ENCODE measurements around the gene MORN4. TPM values are rescaled to one million over a fixed set of nuclear protein-coding genes. Genes with fewer than 3 reads are reported as not detected.
"Not testable (repeated sequence)": the region's sequence is repeated elsewhere in the genome, so short reads cannot be mapped to it uniquely, and the experiment has no call there.

Gene MORN4
- total RNA-seq, 1 donor from 2014 or later: 2.9 TPM

DNA sequence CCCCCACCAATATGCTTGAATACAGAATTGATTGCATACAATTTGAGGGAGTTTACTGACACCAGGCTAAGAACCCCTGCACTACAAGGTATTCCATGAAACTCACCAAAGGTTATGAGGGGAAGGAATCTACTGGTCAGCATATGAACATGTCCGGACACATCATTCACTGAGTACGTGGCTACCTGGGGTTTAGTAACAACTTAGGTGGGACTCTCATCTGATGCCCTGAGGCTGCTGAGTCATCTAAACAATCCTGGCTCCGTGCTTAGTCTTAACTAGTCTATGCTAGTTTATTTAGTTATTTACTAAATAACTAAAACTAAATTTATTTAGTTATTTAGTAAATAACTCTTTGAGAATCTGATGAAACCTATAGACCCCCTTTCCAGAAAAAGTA, 18.5 kb upstream of the MORN4 start:
- no peak for DNase-seq (ENCODE audit: low spot score)
- H3K27me3 Mint-ChIP-seq (ENCODE audit: low read depth): no peaks in the 10 kb centered on the region
- H3K4me3 Mint-ChIP-seq (ENCODE audit: low read depth): no peak overlapping the region
- H3K9me3 Mint-ChIP-seq: no peaks in the 10 kb centered on the region
- H3K4me1 Mint-ChIP-seq (ENCODE audit: low read depth): peaks cover 19% of the 10 kb centered on the region
- no peak overlapping the region for H3K27ac Mint-ChIP-seq
- peaks cover 47% of the 10 kb centered on the region for H3K36me3 Mint-ChIP-seq (ENCODE audit: low read depth)
- intact Hi-C loops (cut with micrococcal nuclease): no loop called here

DNA sequence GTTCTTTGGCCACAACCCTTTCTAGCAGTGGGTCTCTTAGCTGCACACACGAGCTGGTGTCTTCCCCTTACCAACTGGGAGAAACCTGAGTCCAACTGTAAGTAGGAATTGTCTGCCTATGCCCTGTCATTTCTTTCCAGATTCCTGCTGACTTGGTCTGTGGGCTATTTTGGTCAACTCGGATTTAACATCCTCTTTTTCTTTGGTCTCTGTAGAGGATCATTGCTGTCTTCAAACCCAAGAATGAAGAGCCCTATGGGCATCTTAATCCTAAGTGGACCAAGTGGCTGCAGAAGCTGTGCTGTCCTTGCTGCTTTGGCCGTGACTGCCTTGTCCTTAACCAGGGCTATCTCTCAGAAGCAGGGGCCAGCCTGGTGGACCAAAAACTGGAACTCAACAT, 17.4 kb upstream of the MORN4 start:
- DNase-seq (ENCODE audit: low spot score): no peak
- no peaks in the 10 kb centered on the region for H3K27me3 Mint-ChIP-seq (ENCODE audit: low read depth)
- intact Hi-C loops (cut with micrococcal nuclease): no loop called here
- H3K36me3 Mint-ChIP-seq (ENCODE audit: low read depth): peaks cover 39% of the 10 kb centered on the region
- H3K4me1 Mint-ChIP-seq (ENCODE audit: low read depth): peaks cover 21% of the 10 kb centered on the region
- no peak overlapping the region for H3K4me3 Mint-ChIP-seq (ENCODE audit: low read depth)
- no peaks in the 10 kb centered on the region for H3K9me3 Mint-ChIP-seq
- H3K27ac Mint-ChIP-seq: no peak overlapping the region

DNA sequence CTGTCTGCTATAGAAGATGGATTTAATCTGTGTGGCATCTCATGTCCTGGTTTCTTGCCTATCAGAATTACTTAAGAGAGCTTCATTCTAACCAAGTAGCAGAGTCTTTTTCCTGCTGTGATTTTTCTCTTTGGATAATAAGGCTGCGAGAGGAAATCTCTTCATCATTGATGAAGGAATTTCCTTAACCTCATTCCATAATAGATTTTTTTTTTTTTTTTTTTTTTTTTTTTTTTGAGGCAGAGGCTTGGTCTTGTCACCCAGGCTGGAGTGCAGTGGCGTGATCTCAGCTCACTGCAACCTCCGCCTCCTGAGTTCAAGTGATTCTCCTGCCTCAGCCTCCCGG, 16.1 kb upstream of the MORN4 start:
- Mint-ChIP-seq H3K36me3 (ENCODE audit: low read depth) (peaks cover 49% of the 10 kb centered on the region), H3K4me1 (ENCODE audit: low read depth) (peaks cover 22% of the 10 kb centered on the region), H3K27ac (peak overlapping the region; percentile 79)
- intact Hi-C loops (cut with micrococcal nuclease): loop anchor here (1.0 to 10.0 kb wide), 2 partner anchors 9 to 225 kb away; partner anchors contain the start of genes PGAM1 and PI4K2A
- not testable (repeated sequence) for H3K4me3 Mint-ChIP-seq (ENCODE audit: low read depth); H3K9me3 Mint-ChIP-seq; DNase-seq (ENCODE audit: low spot score); H3K27me3 Mint-ChIP-seq (ENCODE audit: low read depth)

DNA sequence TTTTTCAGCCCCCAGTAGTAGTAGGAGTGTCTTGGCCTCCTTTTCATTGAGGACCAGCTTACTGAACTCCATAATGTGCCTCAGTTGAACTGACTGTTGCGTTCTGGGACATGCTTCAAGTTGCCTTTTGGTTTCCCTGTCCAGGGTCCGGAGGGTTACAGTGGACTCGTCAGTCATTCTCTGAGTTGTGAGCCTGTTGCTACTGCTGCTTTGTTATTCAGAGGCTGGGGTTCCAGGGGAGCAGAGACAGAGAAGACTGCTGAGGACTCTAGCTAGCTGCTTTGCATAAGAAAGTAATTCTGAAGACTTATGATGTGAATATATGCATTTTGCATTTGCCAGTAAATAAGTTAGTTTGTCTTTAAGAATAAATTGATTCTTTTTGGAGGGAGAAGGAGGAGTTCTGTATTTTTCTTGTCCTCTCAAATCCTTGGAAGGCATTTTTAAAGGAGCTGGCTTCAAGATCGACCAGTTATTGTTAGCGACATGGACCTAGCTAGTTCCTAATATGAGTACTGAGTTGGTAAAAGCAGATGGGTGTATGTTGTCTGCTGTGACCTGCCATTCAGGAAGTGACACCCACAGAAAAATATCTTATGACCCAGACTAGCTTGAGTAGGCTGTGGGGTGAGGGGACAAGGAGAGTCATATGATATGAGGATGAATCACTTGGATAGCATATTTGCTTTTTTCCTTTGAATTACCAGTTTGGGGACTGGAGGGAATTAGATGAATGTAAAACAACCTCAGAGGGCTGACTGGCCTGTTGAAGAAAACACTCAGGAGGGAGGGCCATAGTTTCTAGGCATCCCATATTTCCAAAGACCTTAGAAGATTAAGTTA, 15.5 kb upstream of the MORN4 start:
- no peak for DNase-seq (ENCODE audit: low spot score)
- intact Hi-C loops (cut with micrococcal nuclease): loop anchor here (1.0 to 10.0 kb wide), 2 partner anchors 8 to 224 kb away; partner anchors contain the start of genes PGAM1 and PI4K2A
- no peaks in the 10 kb centered on the region for H3K9me3 Mint-ChIP-seq
- H3K27me3 Mint-ChIP-seq (ENCODE audit: low read depth): no peaks in the 10 kb centered on the region
- H3K36me3 Mint-ChIP-seq (ENCODE audit: low read depth): peaks cover 48% of the 10 kb centered on the region
- H3K27ac Mint-ChIP-seq: peak overlapping the region; percentile 79
- H3K4me1 Mint-ChIP-seq (ENCODE audit: low read depth): peaks cover 22% of the 10 kb centered on the region
- peak overlapping the region; percentile 9 for H3K4me3 Mint-ChIP-seq (ENCODE audit: low read depth)

DNA sequence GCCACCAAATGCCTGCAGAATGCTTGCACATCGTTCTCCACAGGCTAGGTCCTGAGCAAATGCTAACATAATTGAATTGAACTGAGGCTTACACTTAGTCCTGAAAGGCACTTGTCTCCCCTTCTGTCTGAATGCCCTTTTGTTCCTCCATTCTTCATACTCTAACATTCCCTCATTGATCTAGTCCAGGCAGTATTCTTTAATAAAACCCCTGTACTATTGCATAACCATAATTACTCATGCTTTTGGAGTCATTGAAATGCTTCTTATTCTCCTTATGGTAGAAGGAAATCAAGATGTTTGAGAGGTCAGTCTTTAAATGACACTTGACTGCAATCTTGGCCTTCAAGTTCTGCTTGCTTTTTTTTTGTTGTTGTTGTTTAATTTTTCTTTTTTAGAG, 14.3 kb upstream of the MORN4 start:
- intact Hi-C loops (cut with micrococcal nuclease): loop anchor here (10.0 kb wide), 1 partner anchor 223 kb away; the partner anchor contains the start of gene PGAM1
- H3K4me1 Mint-ChIP-seq (ENCODE audit: low read depth): peaks cover 28% of the 10 kb centered on the region
- H3K27ac Mint-ChIP-seq: no peak overlapping the region
- no peaks in the 10 kb centered on the region for H3K9me3 Mint-ChIP-seq
- no peak overlapping the region for H3K4me3 Mint-ChIP-seq (ENCODE audit: low read depth)
- peaks cover 48% of the 10 kb centered on the region for H3K36me3 Mint-ChIP-seq (ENCODE audit: low read depth)
- H3K27me3 Mint-ChIP-seq (ENCODE audit: low read depth): no peaks in the 10 kb centered on the region
- DNase-seq (ENCODE audit: low spot score): no peak

DNA sequence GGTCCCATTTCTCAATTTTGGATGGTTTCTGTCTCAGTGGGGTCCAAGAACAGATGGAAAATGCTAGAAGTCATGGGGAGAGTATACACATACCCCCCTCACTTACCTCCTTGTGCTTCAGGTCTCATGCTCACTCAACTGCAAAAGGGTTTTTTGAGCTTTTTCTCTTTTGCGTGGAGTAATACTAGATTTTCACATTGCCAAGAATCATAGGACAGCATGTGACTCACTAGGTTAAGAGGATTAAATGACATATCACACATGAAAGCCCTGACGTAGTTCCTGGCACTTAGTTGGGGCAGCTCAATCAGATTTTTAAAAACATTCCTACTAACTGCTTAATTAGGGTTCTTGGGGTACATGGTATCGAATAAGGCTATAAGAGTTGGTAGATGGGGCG, 11.6 kb upstream of the MORN4 start:
- no peak for DNase-seq (ENCODE audit: low spot score)
- Mint-ChIP-seq H3K9me3 (no peaks in the 10 kb centered on the region), H3K4me1 (ENCODE audit: low read depth) (peaks cover 38% of the 10 kb centered on the region), H3K27ac (no peak overlapping the region), H3K36me3 (ENCODE audit: low read depth) (peaks cover 36% of the 10 kb centered on the region), H3K4me3 (ENCODE audit: low read depth) (no peak overlapping the region), H3K27me3 (ENCODE audit: low read depth) (no peaks in the 10 kb centered on the region)
- intact Hi-C loops (cut with micrococcal nuclease): loop anchor here (5.0 to 10.0 kb wide), 2 partner anchors 42 to 220 kb away; partner anchors contain the start of genes AVPI1 and PGAM1

DNA sequence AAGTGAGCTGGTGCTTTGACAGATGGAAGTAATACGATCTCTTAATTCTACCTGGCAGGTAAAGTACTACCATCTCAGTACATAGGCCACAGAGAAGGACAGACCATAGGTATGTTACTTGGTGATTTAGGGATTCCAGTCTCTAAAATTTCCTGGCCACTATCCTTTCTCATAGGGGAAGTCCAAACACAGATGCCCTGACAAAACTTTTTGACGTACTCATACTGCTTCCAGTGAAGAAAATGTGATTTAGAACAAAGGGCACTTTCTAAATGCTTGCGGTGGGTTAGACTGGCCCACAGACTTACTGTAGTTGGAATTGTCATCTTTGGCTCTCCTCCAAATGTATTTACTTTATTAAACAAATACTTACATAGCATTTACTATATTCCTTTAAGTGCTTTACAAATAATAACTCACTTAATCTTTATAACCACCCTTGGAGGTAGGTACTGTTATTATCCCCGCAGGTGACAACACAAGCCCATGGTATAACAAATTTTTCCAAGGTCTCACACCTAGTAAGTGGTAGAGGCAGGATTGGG, 10.2 kb upstream of the MORN4 start:
- intact Hi-C loops (cut with micrococcal nuclease): loop anchor here (5.0 to 10.0 kb wide), 2 partner anchors 44 to 219 kb away; partner anchors contain the start of genes AVPI1 and PGAM1
- Mint-ChIP-seq H3K27ac (no peak overlapping the region), H3K4me3 (ENCODE audit: low read depth) (peak overlapping the region; percentile 67), H3K9me3 (no peaks in the 10 kb centered on the region), H3K27me3 (ENCODE audit: low read depth) (no peaks in the 10 kb centered on the region), H3K36me3 (ENCODE audit: low read depth) (peaks cover 31% of the 10 kb centered on the region), H3K4me1 (ENCODE audit: low read depth) (peaks cover 31% of the 10 kb centered on the region)
- DNase-seq (ENCODE audit: low spot score): no peak

DNA sequence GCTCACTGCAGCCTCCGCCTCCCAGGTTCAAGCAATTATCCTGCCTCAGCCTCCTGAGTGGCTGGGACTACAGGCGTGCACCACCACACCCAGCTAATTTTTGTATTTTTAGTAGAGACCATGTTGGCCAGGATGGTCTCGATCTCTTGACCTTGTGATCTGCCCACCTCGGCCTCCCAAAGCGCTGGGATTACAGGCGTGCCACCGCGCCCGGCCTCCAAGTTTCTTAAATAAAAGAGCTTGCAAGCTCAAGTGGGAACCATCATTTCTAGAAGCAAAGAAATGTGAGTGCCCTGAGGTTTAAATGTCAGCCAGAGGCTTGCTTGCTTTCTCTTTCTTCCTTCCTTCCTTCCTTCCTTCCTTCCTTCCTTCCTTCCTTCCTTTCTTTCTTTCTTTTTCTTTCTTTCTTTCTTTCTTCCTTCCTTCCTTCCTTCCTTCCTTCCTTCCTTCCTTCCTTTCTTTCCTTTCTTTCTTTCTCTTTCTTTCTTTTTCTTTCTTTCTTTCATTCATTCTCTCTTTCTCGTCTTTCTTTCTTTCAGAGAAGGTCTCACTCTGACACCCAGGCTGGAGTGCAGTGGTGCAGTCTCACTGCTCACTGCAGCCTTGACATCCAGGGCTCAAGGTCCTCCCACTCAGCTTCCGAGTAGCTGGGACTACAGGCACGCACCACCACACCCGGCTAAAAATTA, 9.3 kb upstream of the MORN4 start:
- H3K4me1 Mint-ChIP-seq (ENCODE audit: low read depth): peaks cover 26% of the 10 kb centered on the region
- peaks cover 30% of the 10 kb centered on the region for H3K36me3 Mint-ChIP-seq (ENCODE audit: low read depth)
- intact Hi-C loops (cut with micrococcal nuclease): loop anchor here (5.0 to 10.0 kb wide), 2 partner anchors 45 to 218 kb away; partner anchors contain the start of genes AVPI1 and PGAM1
- peak overlapping the region; percentile 92 for H3K4me3 Mint-ChIP-seq (ENCODE audit: low read depth)
- H3K27me3 Mint-ChIP-seq (ENCODE audit: low read depth); DNase-seq (ENCODE audit: low spot score); H3K9me3 Mint-ChIP-seq; H3K27ac Mint-ChIP-seq: not testable (repeated sequence)

DNA sequence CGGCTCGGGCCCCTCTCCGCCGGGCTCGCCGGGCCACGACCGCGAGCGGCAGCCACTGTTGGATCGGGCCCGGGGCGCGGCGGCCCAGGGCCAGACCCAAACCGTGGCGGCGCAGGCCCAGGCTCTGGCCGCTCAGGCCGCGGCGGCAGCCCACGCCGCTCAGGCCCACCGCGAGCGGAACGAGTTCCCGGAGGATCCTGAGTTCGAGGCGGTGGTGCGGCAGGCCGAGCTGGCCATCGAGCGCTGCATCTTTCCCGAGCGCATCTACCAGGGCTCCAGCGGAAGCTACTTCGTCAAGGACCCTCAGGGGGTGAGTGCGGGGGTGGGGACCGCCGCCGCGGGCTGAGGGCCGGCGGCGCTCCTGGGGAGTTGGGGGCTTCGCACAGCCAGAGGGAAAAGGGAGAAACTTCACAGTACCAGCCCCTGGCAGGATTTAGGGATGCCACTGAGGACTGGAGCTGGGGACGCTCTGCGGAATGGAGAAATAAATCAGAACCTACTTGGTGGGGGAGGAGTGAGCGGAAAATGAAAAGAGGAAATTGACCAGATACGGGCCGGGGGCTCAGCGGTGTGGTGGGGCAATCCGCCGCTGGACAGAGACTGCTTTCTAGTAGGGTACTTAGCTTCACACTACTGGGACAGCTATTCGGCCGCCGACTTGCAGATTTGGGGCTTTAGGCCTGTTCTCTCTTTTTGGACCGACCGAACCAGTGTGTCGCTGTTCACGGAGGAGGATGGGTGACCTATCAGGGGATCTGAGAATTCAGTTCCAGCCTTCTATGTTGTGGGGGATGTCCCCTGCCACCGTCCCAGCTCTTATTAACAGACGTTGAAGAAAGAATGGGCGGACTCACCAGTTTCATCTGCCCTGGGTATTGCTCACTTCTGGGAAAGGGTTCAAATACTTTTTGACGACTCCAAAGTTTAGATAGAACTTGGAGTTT, 7.8 kb upstream of the MORN4 start:
- intact Hi-C loops (cut with micrococcal nuclease): loop anchor here (1.0 to 10.0 kb wide), 4 partner anchors 8 to 216 kb away; partner anchors contain the start of genes AVPI1, MMS19, PGAM1 and UBTD1
- peak overlapping the region; percentile 92 for H3K4me3 Mint-ChIP-seq (ENCODE audit: low read depth)
- H3K4me1 Mint-ChIP-seq (ENCODE audit: low read depth): peaks cover 22% of the 10 kb centered on the region
- H3K36me3 Mint-ChIP-seq (ENCODE audit: low read depth): peaks cover 26% of the 10 kb centered on the region
- no peaks in the 10 kb centered on the region for H3K9me3 Mint-ChIP-seq
- H3K27ac Mint-ChIP-seq: peak overlapping the region; percentile 82
- DNase-seq (ENCODE audit: low spot score): no peak
- no peaks in the 10 kb centered on the region for H3K27me3 Mint-ChIP-seq (ENCODE audit: low read depth)

DNA sequence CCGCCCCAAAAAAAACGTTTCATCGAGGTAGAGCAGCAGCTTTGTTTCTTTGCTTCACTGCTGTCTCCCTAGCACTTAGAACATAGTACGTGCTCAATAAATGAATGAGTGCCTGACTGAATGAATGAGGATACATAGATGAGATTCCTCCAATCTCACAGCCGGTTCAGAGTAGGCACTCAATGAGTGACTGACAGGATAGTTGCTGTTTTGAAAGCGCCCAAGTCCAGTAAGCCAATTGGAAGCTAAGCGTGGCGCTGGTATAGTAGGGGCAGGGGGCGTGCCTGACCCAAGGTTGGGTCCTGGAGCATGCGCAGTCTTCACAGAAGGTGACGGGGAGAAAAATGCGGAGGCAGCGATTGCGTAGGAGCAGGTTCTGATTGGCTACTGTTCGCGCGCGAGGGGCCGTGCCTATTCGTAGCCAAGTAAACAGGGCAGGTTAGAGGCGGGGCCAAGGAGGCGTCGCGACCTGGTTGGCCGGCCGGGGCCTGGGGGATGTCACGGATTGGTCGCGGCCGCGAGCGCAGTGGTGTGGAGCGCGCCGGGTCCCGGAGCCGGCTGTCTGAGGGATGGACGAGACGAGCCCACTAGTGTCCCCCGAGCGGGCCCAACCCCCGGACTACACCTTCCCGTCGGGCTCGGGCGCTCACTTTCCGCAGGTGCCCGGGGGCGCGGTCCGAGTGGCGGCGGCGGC, 7.0 kb upstream of the MORN4 start, which contains the start of gene PI4K2A:
PI4K2A (plus strand) TSS at position 498 of the 694 bp plus-strand sequence; CDS start at position 570, 72 bp downstream.
- peaks cover 23% of the 10 kb centered on the region for H3K36me3 Mint-ChIP-seq (ENCODE audit: low read depth)
- peak within 1 kb of the TSS; percentile 92 for H3K4me3 Mint-ChIP-seq (ENCODE audit: low read depth)
- no peaks in the 10 kb centered on the region for H3K9me3 Mint-ChIP-seq
- peak within 1 kb of the TSS; percentile 84 for H3K27ac Mint-ChIP-seq
- intact Hi-C loops (cut with micrococcal nuclease): loop anchor here (1.0 to 10.0 kb wide), 4 partner anchors 9 to 216 kb away; partner anchors contain the start of genes AVPI1, MMS19, PGAM1 and UBTD1
- H3K27me3 Mint-ChIP-seq (ENCODE audit: low read depth): no peaks in the 10 kb centered on the region
- peak; percentile 99 for DNase-seq (ENCODE audit: low spot score)
- peaks cover 19% of the 10 kb centered on the region for H3K4me1 Mint-ChIP-seq (ENCODE audit: low read depth)

DNA sequence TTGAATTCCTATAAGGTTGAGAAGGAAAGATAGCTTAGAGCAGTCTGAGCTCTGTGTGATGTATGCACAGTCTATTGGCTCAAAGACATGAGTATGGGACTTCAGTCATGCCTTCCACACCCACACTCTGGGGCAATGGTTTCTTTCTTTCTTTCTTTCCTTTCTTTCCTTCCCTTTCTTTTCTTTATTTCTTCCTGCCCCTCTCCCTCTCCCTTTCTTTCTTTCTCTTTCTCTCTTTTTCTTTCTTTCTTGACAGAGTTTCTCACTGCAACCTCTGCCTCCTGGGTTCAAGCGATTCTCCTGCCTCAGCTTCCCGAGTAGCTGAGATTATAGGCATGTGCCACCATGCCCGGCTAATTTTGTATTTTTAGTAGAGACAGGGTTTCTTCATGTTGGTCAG, 5.8 kb upstream of the MORN4 start:
- H3K4me3 Mint-ChIP-seq (ENCODE audit: low read depth); H3K9me3 Mint-ChIP-seq; H3K27ac Mint-ChIP-seq; intact Hi-C loops (cut with micrococcal nuclease); DNase-seq (ENCODE audit: low spot score); H3K27me3 Mint-ChIP-seq (ENCODE audit: low read depth): not testable (repeated sequence)
- Mint-ChIP-seq H3K4me1 (ENCODE audit: low read depth) (peaks cover 19% of the 10 kb centered on the region), H3K36me3 (ENCODE audit: low read depth) (peaks cover 12% of the 10 kb centered on the region)

Data from activated T-helper 2 cell treated with anti-CD3 and anti-CD28 coated beads, Interferon-gamma antibody, Interleukin-2, Interleukin-4, amounts not matched to agents 10 μg/mL and 5 μg/mL and 100 μg/mL, durations not matched to agents 14 hours and 24 hours and 36 hours (primary cell).